GM19395 (cell line): ENCODE data around the gene TEX52.

Experiments used
- ATAC-seq: cut with Tn5 transposase; IDR thresholded peaks from one replicate; pipeline ENCODE4 v1.9.1; 2021; ENCODE audit warnings: mild to moderate bottlenecking, moderate library complexity; ENCODE audit not compliant: unreplicated experiment

TEX52 gene

DNA sequence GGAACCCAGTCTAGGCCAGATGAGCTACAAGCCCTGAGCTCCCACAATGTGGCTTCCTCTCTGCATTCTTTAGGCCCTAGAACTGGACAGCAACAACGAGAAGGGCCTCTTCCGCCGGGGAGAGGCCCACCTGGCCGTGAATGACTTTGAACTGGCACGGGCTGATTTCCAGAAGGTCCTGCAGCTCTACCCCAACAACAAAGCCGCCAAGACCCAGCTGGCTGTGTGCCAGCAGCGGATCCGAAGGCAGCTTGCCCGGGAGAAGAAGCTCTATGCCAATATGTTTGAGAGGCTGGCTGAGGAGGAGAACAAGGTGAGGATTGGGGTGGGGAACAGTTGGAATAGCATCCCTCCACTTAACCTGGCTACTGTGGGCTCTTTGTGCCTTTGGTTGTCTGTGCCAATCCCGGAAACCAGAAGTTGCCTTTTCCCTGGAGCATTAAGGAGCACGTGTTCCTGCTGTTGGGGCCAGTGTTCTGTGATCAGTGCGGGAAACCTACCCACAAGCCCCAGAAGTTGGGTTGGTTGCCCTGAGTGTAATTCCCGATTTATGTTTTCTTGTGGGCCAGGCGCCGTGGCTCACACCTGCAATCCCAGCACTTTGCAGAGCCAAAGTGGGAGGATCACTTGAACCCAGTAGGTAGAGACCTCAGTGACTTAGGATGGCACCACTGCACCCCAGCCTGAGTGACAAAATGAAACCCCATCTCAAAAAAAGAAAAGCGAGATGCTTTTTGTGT, 55.6 kb downstream of the TEX52 start:
- no peak for ATAC-seq

DNA sequence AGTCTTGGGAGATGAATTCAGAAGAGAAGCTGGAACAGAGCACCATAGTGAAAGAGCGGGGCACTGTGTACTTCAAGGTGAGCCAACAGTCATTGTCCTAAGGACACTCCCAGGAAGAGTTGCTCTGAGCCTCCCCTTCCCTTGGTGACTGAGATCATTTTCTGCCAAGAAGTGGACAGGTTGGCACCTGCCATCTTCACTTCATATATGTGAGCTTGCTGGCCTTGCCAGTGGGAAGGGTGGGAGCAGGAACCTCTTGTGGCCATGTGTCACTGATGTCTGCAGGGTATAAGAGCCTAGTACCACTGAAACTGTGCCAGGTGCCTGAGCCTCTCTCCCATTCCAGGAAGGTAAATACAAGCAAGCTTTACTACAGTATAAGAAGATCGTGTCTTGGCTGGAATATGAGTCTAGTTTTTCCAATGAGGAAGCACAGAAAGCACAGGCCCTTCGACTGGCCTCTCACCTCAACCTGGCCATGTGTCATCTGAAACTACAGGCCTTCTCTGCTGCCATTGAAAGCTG, 56.7 kb downstream of the TEX52 start:
- ATAC-seq, result no peak
